DMS79 (cell line): ENCODE data around the gene COG7.
"Not testable (repeated sequence)": the region's sequence is repeated elsewhere in the genome, so short reads cannot be mapped to it uniquely, and the experiment has no call there.

ENCODE experiments used
- DNase-seq: peaks from one replicate; lab custom pipeline; 2025; lab: John Stamatoyannopoulos, UW

Gene COG7

GRCh38 chr16:23469814-23470213 lies 16.8 kb upstream of the COG7 start:
- peak; percentile 60 for DNase-seq

DNA sequence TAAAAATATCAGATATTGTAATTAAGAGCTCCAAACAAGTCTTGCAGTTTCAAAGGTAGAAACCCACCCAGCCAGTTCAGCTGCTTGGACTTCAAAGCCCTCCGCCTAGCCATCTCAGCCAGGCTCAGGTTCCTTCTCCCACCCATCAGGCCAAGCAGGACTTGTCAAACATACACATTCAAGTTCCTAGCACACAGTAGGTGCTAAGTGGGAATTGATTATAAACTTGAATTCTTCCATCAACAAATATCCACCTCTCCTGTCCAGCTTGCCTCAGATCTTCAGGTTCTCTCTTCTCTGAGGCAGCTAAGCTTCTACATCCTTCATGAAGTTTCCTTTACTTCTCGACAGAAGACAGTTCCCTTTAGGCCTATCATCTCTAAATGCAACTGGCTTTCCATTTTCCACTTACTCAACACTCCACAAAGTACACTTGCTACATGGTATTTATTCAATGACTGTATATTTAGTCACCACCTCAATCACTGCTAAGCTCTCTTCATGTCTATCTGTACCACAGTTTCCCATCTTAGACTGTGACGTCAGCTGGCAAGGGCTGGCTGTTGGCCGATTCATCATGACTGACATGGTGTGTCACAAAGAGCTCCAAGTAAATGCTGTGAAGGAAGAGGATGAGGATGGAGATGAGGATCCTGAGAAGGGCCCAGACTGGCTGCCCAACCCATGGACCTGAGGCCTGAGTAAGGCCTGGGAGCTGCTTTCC lies 13.3 kb upstream of the COG7 start:
- DNase-seq = no peak

DNA sequence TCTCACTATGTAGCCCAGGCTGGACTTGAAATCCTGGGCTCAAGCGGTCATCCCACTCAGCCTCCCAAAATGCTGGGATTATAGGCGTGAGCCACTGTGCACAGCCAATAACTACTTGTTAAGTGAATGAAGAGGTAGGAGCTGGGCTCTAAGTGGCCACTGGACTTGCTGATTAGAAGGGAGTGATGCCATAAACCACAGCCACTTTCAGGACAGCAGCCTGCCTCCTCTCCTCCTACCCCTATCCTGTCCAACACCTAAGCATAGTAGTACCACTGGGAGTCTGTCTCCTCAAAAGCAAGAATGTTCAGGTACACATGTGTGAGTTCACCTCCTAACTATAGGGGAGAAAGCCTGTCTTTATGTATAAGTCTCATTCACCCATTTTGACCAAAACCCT lies 12.2 kb upstream of the COG7 start:
- no peak for DNase-seq

DNA sequence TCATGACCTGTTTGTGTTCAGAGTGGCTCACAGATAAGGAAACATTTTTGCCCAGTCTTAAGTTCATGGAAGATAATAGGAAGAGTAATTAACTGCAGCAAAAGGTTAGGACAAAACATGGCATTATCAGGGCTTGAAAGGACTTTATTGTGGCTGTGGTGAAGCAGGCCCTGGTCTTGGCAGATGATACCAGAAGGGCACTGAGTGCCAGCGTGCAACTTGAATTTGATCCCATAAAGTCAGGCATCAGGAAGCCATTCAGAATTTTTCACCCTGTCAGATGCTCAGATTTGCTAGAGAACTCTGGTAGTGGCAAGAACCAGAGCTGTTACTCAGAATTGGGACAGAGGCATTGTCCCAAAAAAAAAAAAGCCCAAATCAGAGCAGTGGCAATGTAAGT lies 11.2 kb upstream of the COG7 start:
- DNase-seq = no peak

GRCh38 chr16:23462994-23463393 lies 10.0 kb upstream of the COG7 start:
- DNase-seq = not testable (repeated sequence)

DNA sequence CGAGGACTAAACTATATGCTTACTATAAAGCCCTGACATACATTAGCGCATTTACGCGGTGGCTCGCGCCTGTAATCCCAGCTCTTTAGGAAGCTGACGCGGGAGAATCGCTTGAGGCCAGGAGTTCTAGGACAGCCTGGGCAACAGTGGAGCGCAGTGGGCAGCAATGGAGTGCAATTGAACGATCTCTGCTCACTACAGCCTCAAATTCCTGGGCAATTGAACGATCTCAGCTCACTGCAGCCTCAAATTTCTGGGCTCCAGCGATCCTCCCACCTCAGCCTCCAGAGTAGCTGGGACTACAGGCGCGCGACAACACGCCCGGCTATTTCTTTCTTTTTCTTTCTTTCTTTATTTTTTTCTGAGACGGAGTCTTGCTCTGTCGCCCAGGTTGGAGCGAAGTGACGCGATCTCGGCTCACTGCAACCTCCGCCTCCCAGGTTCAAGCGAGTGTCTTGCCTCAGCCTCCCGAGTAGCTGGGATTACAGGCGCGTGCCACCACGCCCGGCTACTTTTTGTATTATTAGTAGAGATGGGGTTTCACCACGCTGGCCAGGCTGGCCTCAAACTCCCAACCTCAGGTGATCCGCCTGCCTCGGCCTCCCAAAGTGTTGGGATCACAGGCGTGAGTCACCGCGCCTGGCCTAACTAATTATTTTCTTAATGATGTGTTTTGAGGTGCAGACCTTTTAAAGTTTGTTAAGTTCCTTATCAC lies 506 bp upstream of the COG7 start:
- no peak for DNase-seq

DNA sequence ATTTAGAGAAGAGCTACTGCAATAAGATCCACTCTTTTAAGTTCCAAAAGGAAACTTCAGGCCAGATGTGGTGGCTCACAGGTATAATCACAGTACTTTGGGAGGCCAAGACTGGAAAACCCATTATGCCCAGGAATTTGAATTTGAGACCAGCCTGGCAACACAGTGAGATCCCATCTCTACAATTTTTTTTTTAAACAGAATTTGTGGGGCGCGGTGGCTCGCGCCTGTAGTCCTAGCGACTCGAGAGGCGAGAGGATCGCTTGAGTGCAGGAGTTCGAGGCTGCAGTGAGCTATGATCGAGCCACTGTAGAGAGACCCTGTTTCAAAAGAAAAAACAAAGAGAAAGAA lies 793 bp downstream of the COG7 start:
- no peak for DNase-seq

- no peak for DNase-seq
Observed at GRCh38 chr16:23448392-23448791, 4.6 kb downstream of the COG7 start.

DNA sequence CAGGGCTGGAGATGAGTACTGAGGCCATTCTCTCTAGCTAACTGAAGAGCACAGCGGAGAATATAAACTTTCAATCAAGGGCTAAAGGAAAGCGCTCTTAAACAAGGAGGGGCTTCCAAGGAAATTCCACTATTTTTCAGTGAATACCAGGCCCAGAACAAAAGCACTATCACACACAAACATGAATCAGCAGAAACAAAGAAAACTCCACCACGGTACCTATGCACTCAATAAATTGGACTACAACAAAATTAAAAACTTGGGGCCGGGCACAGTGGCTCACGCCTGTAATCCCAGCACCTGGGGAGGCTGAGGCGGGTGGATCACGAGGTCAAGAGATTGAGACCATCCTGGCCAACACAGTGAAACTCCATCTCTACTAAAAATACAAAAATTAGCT lies 15.4 kb downstream of the COG7 start:
- not testable (repeated sequence) for DNase-seq

DNA sequence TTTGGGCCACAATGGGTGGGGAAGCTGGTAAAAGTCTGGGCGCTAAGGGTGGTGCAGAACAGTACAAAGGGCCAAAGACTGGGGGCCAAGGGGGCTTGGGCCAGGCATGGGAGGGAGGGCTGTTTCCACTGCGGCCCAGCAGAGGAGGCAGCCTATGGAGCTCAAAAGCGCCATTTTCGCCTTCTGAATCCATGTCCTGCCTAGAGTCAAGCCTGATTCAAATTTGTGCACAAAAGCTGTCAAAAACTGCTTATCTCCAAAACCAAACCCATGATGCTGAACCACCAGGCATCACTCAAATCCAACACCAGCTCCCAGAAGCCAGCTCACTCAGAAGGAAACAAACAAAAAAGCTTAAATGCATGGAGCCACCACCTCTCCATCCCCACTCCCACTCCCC lies 16.0 kb downstream of the COG7 start:
- no peak for DNase-seq

DNA sequence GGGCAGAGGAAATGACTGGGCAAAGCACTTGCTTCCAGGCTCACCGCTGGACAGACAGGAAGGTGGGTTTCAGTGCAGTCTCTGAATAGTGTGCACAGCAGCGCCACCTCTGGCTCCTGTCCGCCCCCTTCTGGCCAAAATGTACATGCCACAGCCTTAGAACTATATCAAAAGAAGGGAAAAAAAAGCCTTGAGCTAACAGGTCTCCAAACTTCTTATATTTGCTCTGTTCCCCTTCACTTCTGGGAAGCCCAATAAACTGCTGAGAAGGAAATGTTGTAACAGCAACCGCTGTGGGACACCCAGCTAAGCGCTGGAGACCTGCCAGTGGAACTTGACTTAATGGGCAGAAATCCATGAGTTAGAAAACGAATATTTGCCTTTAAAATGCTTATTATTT lies 17.5 kb downstream of the COG7 start:
- DNase-seq = no peak

GRCh38 chr16:23434380-23434779 lies 18.6 kb downstream of the COG7 start:
- peak; percentile 39 for DNase-seq

GRCh38 chr16:23433261-23433920 lies 19.6 kb downstream of the COG7 start:
- DNase-seq = no peak

GRCh38 chr16:23432176-23433128 lies 20.5 kb downstream of the COG7 start:
- peak; percentile 34 for DNase-seq

- no peak for DNase-seq
Observed at GRCh38 chr16:23428351-23428750, 24.6 kb downstream of the COG7 start.

- peak; percentile 64 for DNase-seq
Observed at GRCh38 chr16:23424292-23424958, 28.6 kb downstream of the COG7 start.

- DNase-seq = peak; percentile 14
Observed at GRCh38 chr16:23423496-23424049, 29.4 kb downstream of the COG7 start.

DNA sequence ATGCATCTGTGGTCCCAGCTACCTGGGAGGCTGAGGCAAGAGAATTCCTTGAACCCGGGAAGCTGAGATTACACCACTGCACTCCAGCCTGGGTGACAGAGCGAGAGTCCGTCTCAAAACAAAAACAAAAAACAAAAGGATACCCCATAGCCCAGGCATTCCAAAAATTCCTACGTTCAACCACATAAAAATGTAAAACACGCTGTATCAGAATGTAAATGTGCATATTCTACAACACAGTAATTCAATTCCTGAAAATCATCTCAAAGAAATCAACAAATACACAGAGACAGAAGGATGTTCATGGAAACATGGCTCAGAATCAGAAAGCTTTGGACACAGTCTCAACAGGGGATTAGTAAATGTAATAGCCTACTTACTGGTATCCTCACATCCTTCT lies 33.0 kb downstream of the COG7 start:
- DNase-seq = no peak

DNA sequence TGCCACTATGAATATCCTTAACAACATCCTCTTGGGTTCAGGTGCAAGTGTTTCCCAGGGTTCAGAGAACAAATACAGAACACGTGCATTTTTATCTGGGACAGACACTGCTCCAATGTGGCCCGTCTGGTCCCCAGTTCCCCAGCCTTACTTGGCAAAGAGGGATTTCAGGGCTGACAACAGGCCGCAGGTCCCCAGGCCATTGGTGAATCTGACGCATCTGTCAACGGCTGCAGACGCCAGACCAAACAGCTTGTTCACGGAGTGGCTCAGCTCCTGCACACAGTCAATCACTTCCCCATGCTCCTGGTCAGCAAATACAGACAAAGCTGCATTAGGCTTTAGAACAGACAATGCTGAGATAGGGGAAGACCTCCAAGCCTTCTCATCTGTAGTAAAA lies 36.2 kb downstream of the COG7 start:
- no peak for DNase-seq

DNA sequence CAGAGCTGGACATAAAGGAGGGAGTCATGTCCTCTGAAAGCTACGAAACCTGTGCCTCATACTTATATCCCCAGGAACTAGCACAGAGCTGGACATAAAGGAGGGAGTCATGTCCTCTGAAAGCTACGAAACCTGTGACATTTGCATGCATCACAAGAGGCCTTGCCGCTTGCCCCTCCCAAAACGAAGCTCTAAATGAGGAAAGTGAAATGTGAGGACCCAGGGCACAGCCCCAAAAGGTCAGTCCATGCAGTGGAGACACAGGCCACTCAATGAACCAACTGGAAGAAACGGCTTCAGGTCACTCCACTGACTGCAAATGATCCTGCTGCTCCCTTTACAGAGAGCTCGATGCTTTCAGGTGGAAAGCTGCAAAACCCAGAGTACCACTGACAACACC lies 38.3 kb downstream of the COG7 start:
- no peak for DNase-seq

DNA sequence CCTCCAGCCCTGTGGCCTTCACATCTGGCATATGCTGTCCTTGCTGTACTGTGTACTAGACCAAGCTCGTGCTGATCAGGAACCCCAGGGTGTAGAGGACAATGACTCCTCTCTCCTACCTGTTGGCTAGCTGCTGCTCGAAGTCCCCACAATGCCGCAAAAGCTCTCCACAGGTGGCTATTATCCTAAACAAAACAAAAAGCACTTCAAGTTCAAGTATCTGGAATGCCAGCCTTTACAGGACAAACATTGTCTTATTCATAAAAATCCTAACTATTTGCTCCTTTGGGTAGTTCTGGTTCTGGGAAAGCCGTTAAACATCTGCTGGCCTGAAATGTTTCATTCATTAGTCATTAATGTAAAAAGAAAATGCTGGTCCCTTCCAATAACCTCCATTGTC lies 42.8 kb downstream of the COG7 start:
- DNase-seq = no peak
